Fibroblast of skin of back (primary cell): ENCODE results near the gene WDR73.

ENCODE experiments used
- DNase-seq: peaks from one replicate; pipeline ENCODE4 v3.0.0-alpha.2; 2013

The WDR73 gene

GRCh38 chr15:84609818-84610525, 44.1 kb downstream of the WDR73 start:
- DNase-seq: no peak

GRCh38 chr15:84608707-84609284, 45.3 kb downstream of the WDR73 start:
- DNase-seq: no peak

GRCh38 chr15:84606653-84607120, 47.4 kb downstream of the WDR73 start:
- DNase-seq: no peak

- no peak for DNase-seq
Observed at GRCh38 chr15:84605554-84605882, 48.6 kb downstream of the WDR73 start.

GRCh38 chr15:84604826-84605553, 49.1 kb downstream of the WDR73 start:
- DNase-seq: no peak

- DNase-seq: no peak
Observed at GRCh38 chr15:84603630-84604379, 50.3 kb downstream of the WDR73 start.

GRCh38 chr15:84601555-84601838, 52.6 kb downstream of the WDR73 start:
- DNase-seq: no peak

- peak; percentile 96 for DNase-seq
Observed at GRCh38 chr15:84600687-84601554, 53.2 kb downstream of the WDR73 start, which contains the start of gene ZSCAN2. Gene ZSCAN2, plus strand, starts transcription at chr15:84601009. Its CDS starts 2,919 bp downstream, at chr15:84603928.

GRCh38 chr15:84600331-84600686, 53.8 kb downstream of the WDR73 start:
- peak; percentile 85 for DNase-seq

GRCh38 chr15:84599906-84600305, 54.2 kb downstream of the WDR73 start:
- no peak for DNase-seq

- peak; percentile 54 for DNase-seq
Observed at GRCh38 chr15:84598993-84599392, 55.1 kb downstream of the WDR73 start.

- DNase-seq: peak; percentile 20
Observed at GRCh38 chr15:84598250-84598649, 55.8 kb downstream of the WDR73 start.

GRCh38 chr15:84597296-84597695, 56.8 kb downstream of the WDR73 start:
- DNase-seq: no peak

- no peak for DNase-seq
Observed at GRCh38 chr15:84595660-84596059, 58.4 kb downstream of the WDR73 start.

GRCh38 chr15:84594617-84595290, 59.3 kb downstream of the WDR73 start:
- no peak for DNase-seq

GRCh38 chr15:84591815-84592214, 62.3 kb downstream of the WDR73 start:
- DNase-seq: no peak

- DNase-seq: no peak
Observed at GRCh38 chr15:84590406-84590805, 63.7 kb downstream of the WDR73 start.
